NCI-H2227 (cell line): ENCODE results near the gene STXBP6.

ENCODE experiments used
- DNase-seq: peaks from one replicate; lab custom pipeline; 2025; ENCODE audit not compliant: unreplicated experiment; lab: John Stamatoyannopoulos, UW

Gene STXBP6

DNA sequence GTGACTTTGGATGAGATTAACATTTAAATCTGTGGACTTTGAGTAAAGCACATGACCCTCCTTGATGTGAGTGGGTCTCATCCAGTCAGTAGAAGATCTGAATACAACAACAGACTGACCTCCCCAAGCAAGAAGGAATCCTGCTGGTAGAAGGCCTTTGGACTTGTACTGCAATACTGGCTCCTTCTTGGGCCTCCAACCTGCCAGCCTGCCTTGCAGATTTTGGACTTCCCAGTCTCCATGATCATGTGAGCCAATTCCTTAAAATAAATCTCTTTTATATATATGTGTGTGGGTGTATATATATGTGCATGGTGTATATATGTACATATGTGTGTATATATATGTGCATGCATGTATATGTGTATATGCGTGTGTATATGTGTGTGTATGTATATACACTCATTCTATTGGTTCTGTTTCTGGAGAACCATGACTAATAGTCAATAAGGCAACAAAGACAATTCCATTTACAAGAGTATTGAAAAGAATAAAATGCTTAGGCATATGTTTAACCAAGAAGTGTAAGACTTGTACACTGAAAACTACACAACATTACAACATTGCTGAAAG lies 183.8 kb downstream of the STXBP6 start:
- no peak for DNase-seq

GRCh38 chr14:24863968-24864684 lies 185.8 kb downstream of the STXBP6 start:
- DNase-seq: no peak

DNA sequence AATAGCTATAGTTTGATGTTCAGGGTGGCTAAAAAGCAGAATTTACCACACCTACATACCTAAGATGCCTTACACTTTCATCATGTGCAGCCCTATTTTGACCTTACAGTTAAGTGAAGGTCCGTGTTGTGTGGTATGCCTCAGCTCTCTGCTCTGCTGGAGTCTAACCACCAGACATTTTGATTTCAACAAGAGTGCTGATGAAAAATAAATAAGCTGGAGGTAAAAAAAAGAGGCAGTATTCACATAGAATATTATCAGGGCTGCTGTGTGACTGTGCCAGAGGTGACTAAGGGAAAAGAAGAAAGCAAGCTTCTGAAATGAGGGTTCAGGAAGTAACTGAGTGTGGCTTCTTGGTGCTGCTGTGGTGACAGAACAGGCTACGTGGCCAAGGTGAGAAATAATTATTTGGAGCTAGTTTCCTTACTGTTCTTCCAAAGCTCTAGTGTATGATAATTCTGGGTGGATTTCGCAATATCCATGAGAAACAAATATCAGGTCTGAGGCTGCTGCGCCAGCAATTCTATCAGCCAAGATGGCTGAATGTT lies 188.8 kb downstream of the STXBP6 start:
- DNase-seq: no peak

- no peak for DNase-seq
Observed at GRCh38 chr14:24859559-24859958, 190.4 kb downstream of the STXBP6 start.

- DNase-seq: no peak
Observed at GRCh38 chr14:24858684-24859083, 191.3 kb downstream of the STXBP6 start.

DNA sequence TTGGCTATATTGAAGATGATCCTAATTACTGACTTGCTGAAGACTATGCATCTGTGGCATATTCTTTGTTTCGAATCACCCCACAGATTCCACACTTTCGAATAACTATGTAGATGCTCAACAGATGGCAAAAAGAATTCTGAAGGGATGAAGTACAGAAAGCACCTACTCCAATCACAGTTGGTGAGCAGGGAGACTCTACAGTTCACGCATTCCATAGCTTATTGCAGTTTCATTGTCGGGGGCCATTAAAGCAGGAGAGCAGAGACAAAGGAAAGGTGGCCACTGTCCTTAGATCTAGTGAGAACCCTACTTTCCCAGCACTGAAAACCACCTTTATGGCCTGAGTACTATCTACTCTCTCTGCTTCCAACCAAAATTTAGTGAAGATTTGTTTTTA lies 191.9 kb downstream of the STXBP6 start:
- DNase-seq: no peak

DNA sequence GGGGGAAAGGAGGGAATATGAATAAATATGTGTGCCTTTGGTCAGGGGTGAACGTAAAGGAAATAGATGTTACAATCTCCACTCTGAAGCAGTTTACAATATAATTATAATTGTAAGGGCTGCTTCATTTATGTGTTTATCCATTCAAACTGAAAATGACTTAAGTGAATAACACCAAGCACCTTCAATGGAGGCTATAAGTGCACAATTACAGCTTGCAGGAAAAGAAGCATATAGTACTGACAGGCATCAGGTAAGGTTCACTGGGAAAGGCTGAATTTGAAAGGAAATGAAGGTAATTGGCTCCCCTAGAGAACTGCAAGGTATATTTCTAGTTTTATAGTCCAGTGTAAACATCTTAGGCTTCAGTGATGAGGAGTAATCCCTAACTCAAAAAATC lies 192.7 kb downstream of the STXBP6 start:
- DNase-seq: peak; percentile 66

DNA sequence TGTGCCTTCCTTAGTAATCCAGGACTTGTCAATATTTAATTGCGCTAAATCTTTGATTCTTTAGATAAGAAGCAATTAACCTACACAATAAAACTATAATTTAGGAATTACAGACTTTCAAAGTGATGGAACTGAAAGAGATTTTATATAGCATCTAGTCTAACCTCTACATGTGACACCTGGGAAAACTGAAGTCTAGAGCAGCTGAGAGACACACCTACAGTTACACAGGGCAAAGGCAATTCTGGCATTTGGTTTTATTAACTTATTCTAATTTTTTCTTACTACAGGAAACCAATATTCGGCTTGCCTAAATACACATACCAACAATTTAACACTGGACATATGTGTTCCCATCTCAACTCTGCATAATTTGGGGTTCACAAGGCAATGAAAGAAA lies 196.5 kb downstream of the STXBP6 start:
- DNase-seq: no peak

GRCh38 chr14:24852312-24853060 lies 197.5 kb downstream of the STXBP6 start:
- no peak for DNase-seq

DNA sequence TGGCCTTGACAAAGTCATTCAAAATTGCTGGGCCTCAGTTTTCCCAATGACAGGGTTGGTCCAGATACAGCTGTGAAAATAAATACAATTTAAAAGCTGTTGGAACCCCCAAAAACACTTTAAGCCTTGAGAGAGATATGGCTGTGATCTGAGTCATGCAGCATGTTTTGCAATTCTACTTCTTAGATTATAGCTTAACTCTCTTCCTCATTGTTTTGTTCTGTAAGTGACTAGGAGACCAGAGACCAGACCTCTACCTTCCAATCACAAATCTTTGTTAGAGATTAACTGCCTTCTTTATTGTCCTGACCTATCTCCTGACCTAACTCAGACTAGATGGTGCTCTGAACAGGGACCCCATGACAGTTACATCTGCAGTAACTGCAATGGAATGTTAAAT lies 198.1 kb downstream of the STXBP6 start:
- peak; percentile 50 for DNase-seq

- peak; percentile 76 for DNase-seq
Observed at GRCh38 chr14:24851406-24851805, 198.5 kb downstream of the STXBP6 start.

DNA sequence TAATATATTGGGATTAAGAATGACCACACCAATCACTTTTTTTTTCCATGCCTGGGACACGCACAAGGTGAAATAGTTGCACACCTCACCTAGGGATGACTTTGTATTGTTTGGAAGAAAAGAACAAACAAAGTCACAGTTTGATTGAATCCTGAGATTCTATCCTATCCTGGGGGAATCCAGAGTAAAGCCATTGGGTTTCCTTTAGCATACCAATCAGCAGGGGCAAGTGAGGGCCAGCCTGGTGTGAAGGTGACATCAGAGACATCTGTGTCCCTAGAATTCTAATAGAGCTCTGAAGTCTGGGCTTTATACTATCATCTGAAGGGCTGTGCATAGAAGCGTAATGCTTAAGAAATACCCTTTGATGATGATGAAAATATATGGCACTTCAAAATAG lies 199.9 kb downstream of the STXBP6 start:
- no peak for DNase-seq

DNA sequence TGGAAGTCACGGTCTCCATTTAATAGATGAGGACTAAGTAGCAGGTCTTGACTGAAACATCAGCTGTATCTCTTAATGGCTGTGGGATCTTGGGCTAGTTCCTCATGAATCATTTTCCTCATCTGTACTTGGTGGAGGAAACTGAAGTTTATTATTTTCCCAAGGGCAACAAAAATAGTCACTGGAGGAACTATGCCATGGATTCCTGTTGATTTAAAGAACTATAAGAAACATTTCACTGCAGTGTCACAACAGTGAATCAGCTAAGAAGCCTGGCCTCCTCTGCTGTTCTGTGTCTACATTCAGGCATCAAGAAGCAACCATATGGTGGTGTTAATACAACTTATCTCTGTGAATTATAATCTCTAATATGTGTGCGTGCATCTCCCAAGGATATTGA lies 200.5 kb downstream of the STXBP6 start:
- DNase-seq: no peak

GRCh38 chr14:24848102-24848790 lies 201.7 kb downstream of the STXBP6 start:
- DNase-seq: no peak

- no peak for DNase-seq
Observed at GRCh38 chr14:24847568-24848095, 202.3 kb downstream of the STXBP6 start.

DNA sequence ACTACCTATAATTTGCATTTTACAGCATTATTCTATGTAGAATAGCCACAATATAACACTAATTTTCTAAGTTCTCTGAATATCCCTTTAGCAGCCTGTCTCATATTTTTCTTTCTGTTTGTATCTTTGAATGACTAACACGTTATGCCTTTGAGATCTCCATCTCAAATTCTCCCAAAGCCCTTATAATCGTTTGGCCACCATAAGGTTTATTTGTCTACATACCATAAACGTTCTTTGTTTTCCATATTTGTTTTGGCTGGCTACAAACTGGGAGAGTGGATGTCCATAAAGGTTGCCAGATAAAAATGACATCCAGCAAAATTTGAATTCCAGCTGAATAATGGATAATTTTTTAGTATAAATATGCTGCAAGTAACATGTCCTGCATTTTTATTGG lies 203.7 kb downstream of the STXBP6 start:
- DNase-seq: no peak

DNA sequence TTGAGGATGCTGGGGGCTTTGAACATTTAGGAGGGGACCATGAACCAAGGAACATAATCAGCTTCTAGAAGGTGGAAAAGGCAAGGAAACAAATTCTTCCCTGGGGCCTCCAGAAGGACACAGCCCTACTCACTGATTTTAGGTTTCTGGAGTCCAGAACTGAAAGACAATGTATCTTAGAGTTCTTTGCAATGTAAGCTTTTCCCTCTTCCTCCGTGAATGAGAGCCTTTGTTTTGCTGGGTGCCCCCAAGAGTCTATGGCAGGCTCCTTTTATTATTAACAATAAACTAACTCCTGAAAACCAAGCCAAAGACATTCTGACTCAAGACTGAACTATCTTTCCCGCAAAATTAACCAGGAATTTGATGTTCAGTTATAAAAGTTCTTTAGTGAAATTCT lies 204.1 kb downstream of the STXBP6 start:
- no peak for DNase-seq

DNA sequence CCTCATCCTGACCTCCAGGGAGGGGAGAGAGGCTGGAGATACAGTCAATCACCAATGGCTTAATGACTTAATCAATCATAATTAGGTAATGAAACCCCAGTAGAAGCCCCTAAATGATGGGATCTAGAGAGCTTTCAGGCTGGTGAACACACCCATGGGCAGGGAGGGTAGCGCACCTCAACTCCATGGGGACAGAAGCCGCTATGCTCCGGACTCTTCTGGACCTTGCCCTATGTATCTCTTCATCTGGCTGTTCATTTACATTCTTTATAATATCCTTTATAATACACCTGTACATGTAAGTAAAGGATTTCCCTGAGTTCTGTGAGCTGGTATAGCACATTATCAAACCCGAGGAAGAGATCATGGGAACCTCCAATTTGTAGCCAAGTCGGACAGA lies 205.9 kb downstream of the STXBP6 start:
- no peak for DNase-seq

DNA sequence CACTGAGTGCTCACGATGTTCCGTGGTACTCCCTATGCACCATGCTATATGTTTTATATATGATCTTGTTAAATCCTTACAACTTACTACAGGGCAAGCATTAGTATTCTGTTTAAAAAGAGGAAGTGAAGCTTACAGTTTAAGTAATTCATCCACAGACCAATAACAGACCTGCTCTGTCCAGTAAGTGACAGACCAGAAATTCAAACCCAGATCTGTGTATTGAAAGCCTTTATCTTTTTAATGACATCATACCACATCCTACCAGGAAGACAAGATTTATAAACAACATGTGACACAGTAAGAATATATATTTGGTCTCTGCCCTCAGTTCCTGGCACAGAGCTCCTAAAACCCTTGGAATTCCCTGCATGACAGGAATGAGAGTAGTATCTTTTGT lies 206.5 kb downstream of the STXBP6 start:
- DNase-seq: no peak

DNA sequence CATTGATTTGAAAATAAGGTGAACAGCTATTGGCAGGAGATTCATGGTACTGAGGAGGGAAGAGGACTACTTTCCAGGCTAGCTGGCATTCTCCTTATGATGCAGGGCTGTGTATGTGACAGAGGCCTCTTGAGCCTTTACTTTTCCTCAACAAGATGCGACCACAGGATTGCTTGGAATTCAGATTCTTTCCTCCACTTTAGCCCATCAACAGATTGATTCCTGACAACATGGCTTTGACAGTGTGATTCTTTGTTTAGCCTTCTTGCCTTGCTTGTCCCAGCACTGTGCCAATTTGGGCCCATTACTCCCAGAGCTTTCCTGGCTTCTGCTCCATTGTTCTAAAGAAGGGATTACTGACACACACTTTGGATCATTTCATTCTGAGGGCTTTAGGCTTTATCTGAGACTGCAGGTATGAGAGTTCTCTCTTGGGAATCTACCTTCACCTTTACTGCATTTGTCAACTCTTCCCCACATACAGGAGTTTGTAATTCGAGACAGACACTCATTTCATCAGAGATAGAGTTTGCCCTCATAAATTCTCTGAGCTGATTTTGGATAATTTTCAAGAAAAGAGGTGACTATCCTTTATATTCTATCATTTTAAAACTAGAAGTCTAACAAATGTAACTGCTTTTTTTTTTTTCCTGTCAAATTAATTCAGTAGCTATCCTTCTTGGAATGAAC lies 209.6 kb downstream of the STXBP6 start:
- DNase-seq: no peak
